Measurements from ENCODE around the gene CPED1. TPM values are rescaled to one million over a fixed set of nuclear protein-coding genes. Genes with fewer than 3 reads are reported as not detected.

The CPED1 gene
- total and polyA plus RNA-seq, 11 donors, result 3.6 to 51.2 (median 24.8) TPM

GRCh38 chr7:121012919-121013318 is 24.4 kb downstream of the CPED1 start:
- 47 to 63% (median 48%) methylated on average over 2 of the region's 2 CpGs for WGBS, 4 donors
- intact Hi-C loops (cut with DNase I), result no loop called here
- Histone ChIP-seq H3K27me3 (no peaks in the 10 kb centered on the region), H3K36me3 (peaks cover 0 to 14% (median 0%) of the 10 kb centered on the region in 9 donors), H3K4me3 (peak overlapping the region in 3 of 12 donors; percentile 4 to 13 (median 8)), H3K9me3 (no peaks in the 10 kb centered on the region), H3K27ac (peak overlapping the region in 11 of 12 donors; percentile 4 to 57 (median 46)), H3K4me1 (peaks cover 0 to 59% (median 32%) of the 10 kb centered on the region in 12 donors)
- TF ChIP-seq POLR2A (IDR thresholded peaks at IDR 0.05), result no peak
- no peak for TF ChIP-seq CTCF (IDR thresholded peaks at IDR 0.05)
- no peak for ATAC-seq
- DNase-seq, result no peak

GRCh38 chr7:121015560-121015959 is 27.0 kb downstream of the CPED1 start:
- ATAC-seq (no peak), DNase-seq (no peak)
- intact Hi-C loops (cut with DNase I), result no loop called here
- TF ChIP-seq CTCF (IDR thresholded peaks at IDR 0.05) (no peak), POLR2A (IDR thresholded peaks at IDR 0.05) (no peak)
- Histone ChIP-seq H3K36me3 (peaks cover 0 to 14% (median 0%) of the 10 kb centered on the region in 9 donors), H3K27ac (peak overlapping the region in 11 of 12 donors; percentile 5 to 78 (median 24)), H3K27me3 (no peaks in the 10 kb centered on the region), H3K4me1 (peaks cover 0 to 79% (median 53%) of the 10 kb centered on the region in 12 donors), H3K4me3 (no peak overlapping the region), H3K9me3 (no peaks in the 10 kb centered on the region)
- 80 to 94% (median 91%) methylated on average over 4 of the region's 4 CpGs for WGBS, 4 donors

GRCh38 chr7:121016966-121017365 is 28.5 kb downstream of the CPED1 start:
- Histone ChIP-seq H3K4me1 (peaks cover 0 to 82% (median 60%) of the 10 kb centered on the region in 12 donors), H3K27ac (peak overlapping the region in 11 of 12 donors; percentile 24 to 81 (median 64)), H3K36me3 (peaks cover 0 to 14% (median 0%) of the 10 kb centered on the region in 9 donors), H3K4me3 (no peak overlapping the region), H3K9me3 (no peaks in the 10 kb centered on the region), H3K27me3 (no peaks in the 10 kb centered on the region)
- WGBS, 4 donors, result 73 to 84% (median 78%) methylated on average over 2 of the region's 2 CpGs
- ATAC-seq, result peak in 3 of 4 donors; percentile 53 to 55 (median 54)
- no peak for DNase-seq
- intact Hi-C loops (cut with DNase I), result no loop called here
- no peak for TF ChIP-seq CTCF (IDR thresholded peaks at IDR 0.05)
- no peak for TF ChIP-seq POLR2A (IDR thresholded peaks at IDR 0.05)

GRCh38 chr7:121017586-121017985 is 29.1 kb downstream of the CPED1 start:
- H3K9me3 ChIP-seq, result no peaks in the 10 kb centered on the region
- TF ChIP-seq CTCF (IDR thresholded peaks at IDR 0.05), result no peak
- TF ChIP-seq POLR2A (IDR thresholded peaks at IDR 0.05), result no peak
- intact Hi-C loops (cut with DNase I), result no loop called here
- 72 to 91% (median 86%) methylated on average over 1 of the region's 1 CpG for WGBS, 4 donors
- peak overlapping the region in 10 of 12 donors; percentile 24 to 81 (median 70) for H3K27ac ChIP-seq
- H3K27me3 ChIP-seq, result no peaks in the 10 kb centered on the region
- peaks cover 0 to 81% (median 59%) of the 10 kb centered on the region in 12 donors for H3K4me1 ChIP-seq
- peaks cover 0 to 14% (median 0%) of the 10 kb centered on the region in 9 donors for H3K36me3 ChIP-seq
- DNase-seq (no peak), ATAC-seq (no peak)
- no peak overlapping the region for H3K4me3 ChIP-seq
